H9 (cell line): ENCODE results near the gene GARIN5A. TPM values are rescaled to one million over a fixed set of nuclear protein-coding genes. Genes with fewer than 3 reads are reported as not detected.

Experiments
- DNase-seq: peaks from one replicate; pipeline ENCODE4 v3.0.0-alpha.2; 2017
- H2AFZ ChIP-seq: one replicate; pipeline ENCODE4 v1.6.1; 2013; ENCODE audit warnings: mild to moderate bottlenecking, low read length, control low read depth, moderate library complexity
- H2AK5ac ChIP-seq: 2 replicates; pipeline ENCODE4 v1.6.1; 2013; ENCODE audit warnings: low read length, control low read depth, mixed read lengths; ENCODE audit not compliant: insufficient read length
- H2BK120ac ChIP-seq: one replicate; pipeline ENCODE4 v1.6.1; 2013; ENCODE audit warnings: low read depth, mild to moderate bottlenecking, low read length, control low read depth, inconsistent platforms; ENCODE audit not compliant: poor library complexity, severe bottlenecking
- H2BK12ac ChIP-seq: 2 replicates; pipeline ENCODE4 v1.6.1; 2013; ENCODE audit warnings: low read length, control low read depth, mixed read lengths, low read depth; ENCODE audit not compliant: insufficient read length
- H2BK15ac ChIP-seq: 2 replicates; pipeline ENCODE4 v1.6.1; 2013; ENCODE audit warnings: low read depth, low read length, control low read depth
- H2BK20ac ChIP-seq: one replicate; pipeline ENCODE4 v1.6.1; 2013; ENCODE audit warnings: low read depth, mild to moderate bottlenecking, low read length, control low read depth, inconsistent platforms; ENCODE audit not compliant: poor library complexity, severe bottlenecking
- H2BK5ac ChIP-seq: 2 replicates; pipeline ENCODE4 v1.6.1; 2013; ENCODE audit warnings: low read length, control low read depth, mixed read lengths; ENCODE audit not compliant: insufficient read length
- H3K14ac ChIP-seq: 2 replicates; pipeline ENCODE4 v1.6.1; 2013; ENCODE audit warnings: low read length, control low read depth; ENCODE audit not compliant: insufficient read depth
- H3K18ac ChIP-seq: 2 replicates; pipeline ENCODE4 v1.6.1; 2013; ENCODE audit warnings: low read depth, mild to moderate bottlenecking, mixed read lengths, low read length, control low read depth; ENCODE audit not compliant: insufficient read length
- H3K23ac ChIP-seq: 2 replicates; pipeline ENCODE4 v1.6.1; 2013; ENCODE audit warnings: low read length, control low read depth, mixed read lengths, low read depth; ENCODE audit not compliant: insufficient read length
- H3K23me2 ChIP-seq: 2 replicates; pipeline ENCODE4 v1.6.1; 2013; ENCODE audit warnings: low read depth, mild to moderate bottlenecking, mixed read lengths, low read length, control low read depth; ENCODE audit not compliant: insufficient read length, poor library complexity, severe bottlenecking
- H3K27ac ChIP-seq: 2 replicates; pipeline ENCODE4 v1.5.1; 2013; ENCODE audit warnings: low read length, control low read depth, mixed read lengths, low read depth; ENCODE audit not compliant: insufficient read length
- H3K27me3 ChIP-seq: 2 replicates; pipeline ENCODE4 v1.6.1; 2013; ENCODE audit warnings: low read length, control low read depth, inconsistent platforms; ENCODE audit not compliant: insufficient read depth
- H3K4ac ChIP-seq: 2 replicates; pipeline ENCODE4 v1.6.1; 2013; ENCODE audit warnings: low read depth, mild to moderate bottlenecking, control low read depth, inconsistent platforms, low read length, moderate library complexity
- H3K4me1 ChIP-seq: 2 replicates; pipeline ENCODE4 v1.6.1; 2013; ENCODE audit warnings: low read length, control low read depth, inconsistent platforms; ENCODE audit not compliant: insufficient read depth
- H3K4me2 ChIP-seq: 2 replicates; pipeline ENCODE4 v1.6.1; 2013; ENCODE audit warnings: low read length, control low read depth, mixed read lengths; ENCODE audit not compliant: insufficient read length, insufficient read depth
- H3K56ac ChIP-seq: 2 replicates; pipeline ENCODE4 v1.6.1; 2013; ENCODE audit warnings: low read depth, mild to moderate bottlenecking, mixed read lengths, low read length, control low read depth; ENCODE audit not compliant: insufficient read length
- H3K79me1 ChIP-seq: 2 replicates; pipeline ENCODE4 v1.6.1; 2013; ENCODE audit warnings: low read depth, mild to moderate bottlenecking, moderate library complexity, low read length, control low read depth, inconsistent platforms; ENCODE audit not compliant: insufficient read depth, poor library complexity, severe bottlenecking
- H3K79me2 ChIP-seq: 2 replicates; pipeline ENCODE4 v1.6.1; 2013; ENCODE audit warnings: low read length, control low read depth, inconsistent platforms; ENCODE audit not compliant: insufficient read depth
- H3K9ac ChIP-seq: 2 replicates; pipeline ENCODE4 v1.6.1; 2013; ENCODE audit warnings: low read length, control low read depth, mixed read lengths; ENCODE audit not compliant: insufficient read length; ENCODE audit errors: extremely low read depth
- H3K9me3 ChIP-seq: one replicate; pipeline ENCODE4 v1.6.1; 2013; ENCODE audit warnings: low read depth, low read length, inconsistent platforms; ENCODE audit not compliant: control insufficient read depth
- H3T11ph ChIP-seq: one replicate; pipeline ENCODE4 v1.6.1; 2013; ENCODE audit warnings: mild to moderate bottlenecking, low read length, control low read depth, inconsistent platforms
- H4K20me1 ChIP-seq: one replicate; pipeline ENCODE4 v1.6.1; 2013; ENCODE audit not compliant: control insufficient read depth, insufficient read length, insufficient read depth
- H4K5ac ChIP-seq: 2 replicates; pipeline ENCODE4 v1.6.1; 2013; ENCODE audit warnings: low read depth, mild to moderate bottlenecking, mixed read lengths, low read length, control low read depth; ENCODE audit not compliant: insufficient read length
- H4K8ac ChIP-seq: replicated peaks from 2 replicates; pipeline ENCODE4 v1.6.1; 2013; ENCODE audit warnings: low read length, control low read depth, mixed read lengths, low read depth; ENCODE audit not compliant: insufficient read length
- H4K91ac ChIP-seq: 2 replicates; pipeline ENCODE4 v1.6.1; 2013; ENCODE audit warnings: low read depth, mild to moderate bottlenecking, moderate library complexity, mixed read lengths, low read length, control low read depth; ENCODE audit not compliant: insufficient read length
- H3K27ac Mint-ChIP-seq, 3 experiments: 2 replicates in 2 of 3; 3 replicates in 1 of 3; pipeline ENCODE4 v1.8.0; 2020 to 2021; ENCODE audit warnings: mixed read lengths in 3 of 3, mild to moderate bottlenecking in 1 of 3, moderate library complexity in 1 of 3
- H3K27me3 Mint-ChIP-seq: 2 replicates; pipeline ENCODE4 v1.8.0; 2021; ENCODE audit warnings: low read depth, mild to moderate bottlenecking, moderate library complexity, mixed read lengths
- H3K36me3 Mint-ChIP-seq, 3 experiments: 2 replicates in 2 of 3; 3 replicates in 1 of 3; pipeline ENCODE4 v1.8.0; 2020 to 2021; ENCODE audit warnings: low read depth in 3 of 3, mixed read lengths in 3 of 3; ENCODE audit not compliant: insufficient read depth in 1 of 3
- H3K4me1 Mint-ChIP-seq, 2 experiments: 2 replicates each; pipeline ENCODE4 v1.8.0; 2020; ENCODE audit warnings: mixed read lengths in 2 of 2
- H3K4me3 Mint-ChIP-seq, 2 experiments: 2 replicates in 1 of 2; 3 replicates in 1 of 2; pipeline ENCODE4 v1.8.0; 2020 to 2021; ENCODE audit warnings: mild to moderate bottlenecking in 2 of 2, mixed read lengths in 2 of 2, moderate library complexity in 1 of 2
- H3K9me3 Mint-ChIP-seq, 2 experiments: 2 replicates in 1 of 2; 3 replicates in 1 of 2; pipeline ENCODE4 v1.8.0; 2020; ENCODE audit warnings: mild to moderate bottlenecking in 2 of 2, mixed read lengths in 2 of 2, moderate library complexity in 1 of 2
- CTCF ChIP-seq: fragments of 200-600 bp; sonication (generic); conservative IDR thresholded peaks from 3 replicates; pipeline ENCODE4 v1.8.0; 2021; ENCODE audit warnings: antibody characterized with exemption, mild to moderate bottlenecking
- WGBS: extraction: QIAGEN DNeasy Blood & Tissue Kit; methylation state at CpG from one replicate; pipeline ENCODE4 v1.1.7; 2013; ENCODE audit warnings: missing lambda C conversion rate, low lambda C conversion rate, mixed read lengths; ENCODE audit not compliant: insufficient read length; ENCODE audit errors: extremely low coverage; 5-methylcytosine and 5-hydroxymethylcytosine counted together
- total RNA-seq: library from RNA; stranded (reverse); gene quantifications from 2 replicates; pipeline ENCODE4 v1.2.1, GENCODE V29; 2021

GARIN5A gene
- total RNA-seq, 1 experiment from 2014 or later: 9.5 TPM

- Histone ChIP-seq H3K4ac (no peak overlapping the region), H3K23me2 (peaks cover 15% of the 10 kb centered on the region), H4K5ac (no peak overlapping the region), H2BK120ac (no peak overlapping the region), H3K4me1 (no peaks in the 10 kb centered on the region), H4K91ac (no peak overlapping the region), H3K14ac (no peak overlapping the region), H3K27ac (no peak overlapping the region), H2BK15ac (no peak overlapping the region), H3K18ac (no peak overlapping the region), H3K27me3 (no peaks in the 10 kb centered on the region), H3K56ac (no peak overlapping the region), H3K9me3 (no peaks in the 10 kb centered on the region), H3K9ac (no peak overlapping the region), H4K20me1 (no peaks in the 10 kb centered on the region), H3K4me2 (peak overlapping the region; percentile 93), H4K8ac (no peak overlapping the region), H3T11ph (no peak overlapping the region), H2BK20ac (no peak overlapping the region), H2AFZ (no peak overlapping the region), H3K23ac (no peak overlapping the region), H2AK5ac (no peak overlapping the region), H2BK12ac (no peak overlapping the region), H2BK5ac (no peak overlapping the region), H3K79me2 (peaks cover 3% of the 10 kb centered on the region; the same call in 1 of the 2 replicates), H3K79me1 (no peaks in the 10 kb centered on the region)
- WGBS: no CpG with 5 or more reads among the region's 3 CpGs
- no peak for TF ChIP-seq CTCF
- DNase-seq: no peak
- H3K27me3 Mint-ChIP-seq: peaks cover 9% of the 10 kb centered on the region
- peak overlapping the region in 2 of 3 experiments; percentile 8 to 15; a peak in 1 of 7 replicates for H3K27ac Mint-ChIP-seq
- peaks cover 0 to 22% (median 7%) of the 10 kb centered on the region in 3 experiments; a peak in 3 of 7 replicates for H3K36me3 Mint-ChIP-seq
- peaks cover 20 to 24% of the 10 kb centered on the region in 2 experiments for H3K4me1 Mint-ChIP-seq
- H3K9me3 Mint-ChIP-seq: peaks cover 0 to 3% of the 10 kb centered on the region in 2 experiments; a peak in 1 of 5 replicates
- peak overlapping the region; percentile 77 to 90 for H3K4me3 Mint-ChIP-seq
Measured at GRCh38 chr19:50420127-50420526, 56.5 kb downstream of the GARIN5A start.
